Activated CD8-positive, alpha-beta T cell treated with anti-CD3 and anti-CD28 coated beads for 36 hours (primary cell): ENCODE results near the gene HECTD3. TPM values are rescaled to one million over a fixed set of nuclear protein-coding genes. Genes with fewer than 3 reads are reported as not detected.

Experiments used
- ATAC-seq: fragments of 200-7000 bp; cut with Tn5 transposase; one replicate; pipeline ENCODE4 v1.10.0; 2021; ENCODE audit warnings: mild to moderate bottlenecking, moderate library complexity
- CTCF ChIA-PET: fragments of 350-600 bp; sonication (Branson Sonifier 250); formaldehyde crosslinking; loops from one replicate; lab custom pipeline; 2021; ENCODE audit warnings: antibody characterized with exemption; lab: Charles Lee
- POLR2A ChIA-PET: fragments of 350-600 bp; sonication (Branson Sonifier 250); formaldehyde crosslinking; loops from one replicate; lab custom pipeline; 2021; ENCODE audit warnings: antibody characterized with exemption; lab: Charles Lee
- DNase-seq: peaks from one replicate; pipeline ENCODE4 v3.0.0-alpha.2; 2020
- H3K27ac Mint-ChIP-seq: one replicate; pipeline ENCODE4 v1.8.0; 2021; ENCODE audit warnings: mild to moderate bottlenecking, mixed read lengths
- H3K27me3 Mint-ChIP-seq: one replicate; pipeline ENCODE4 v1.8.0; 2021; ENCODE audit warnings: mixed read lengths
- H3K36me3 Mint-ChIP-seq: one replicate; pipeline ENCODE4 v1.8.0; 2021; ENCODE audit warnings: low read depth, mixed read lengths
- H3K4me1 Mint-ChIP-seq: one replicate; pipeline ENCODE4 v1.8.0; 2021; ENCODE audit warnings: low read depth, mixed read lengths
- H3K4me3 Mint-ChIP-seq: one replicate; pipeline ENCODE4 v1.8.0; 2021; ENCODE audit warnings: mild to moderate bottlenecking, moderate library complexity, mixed read lengths
- H3K9me3 Mint-ChIP-seq: one replicate; pipeline ENCODE4 v1.8.0; 2021; ENCODE audit warnings: mixed read lengths
- CTCF ChIP-seq: fragments of 200-600 bp; IDR thresholded peaks from one replicate; pipeline ENCODE4 v1.8.0; 2022; ENCODE audit warnings: antibody characterized with exemption, mild to moderate bottlenecking
- intact Hi-C: fragments of 100-400 bp; cut with micrococcal nuclease; formaldehyde crosslinking; loops from one replicate; pipeline ENCODE4 v1.10.0; 2022
- total RNA-seq, 2 experiments: library from RNA; stranded (reverse); gene quantifications; one replicate each; pipeline ENCODE4 v1.2.3, GENCODE V29; 2021

The HECTD3 gene
- total RNA-seq, 2 experiments from 2014 or later = 16.4 to 16.9 TPM

GRCh38 chr1:45038240-45038639 is 27.1 kb upstream of the HECTD3 start:
- Mint-ChIP-seq H3K4me1 (peaks cover 10% of the 10 kb centered on the region), H3K36me3 (no peaks in the 10 kb centered on the region), H3K4me3 (no peak overlapping the region), H3K27me3 (no peaks in the 10 kb centered on the region), H3K27ac (no peak overlapping the region), H3K9me3 (no peaks in the 10 kb centered on the region)
- POLR2A ChIA-PET = no interaction called here
- CTCF ChIA-PET = interaction anchor here (1.2 kb wide), 1 partner anchor 24 kb away, joined by 3 read pairs; no protein-coding TSS in a partner anchor
- DNase-seq (no peak), ATAC-seq (no peak)
- intact Hi-C loops = no loop called here
- no peak for TF ChIP-seq CTCF

GRCh38 chr1:45037456-45037855 is 26.3 kb upstream of the HECTD3 start:
- no peaks in the 10 kb centered on the region for H3K9me3 Mint-ChIP-seq
- peaks cover 10% of the 10 kb centered on the region for H3K4me1 Mint-ChIP-seq
- ATAC-seq (peak; percentile 89), DNase-seq (peak; percentile 33)
- intact Hi-C loops = no loop called here
- CTCF ChIA-PET = no interaction called here
- no peaks in the 10 kb centered on the region for H3K36me3 Mint-ChIP-seq
- H3K27me3 Mint-ChIP-seq = no peaks in the 10 kb centered on the region
- POLR2A ChIA-PET = no interaction called here
- no peak for TF ChIP-seq CTCF
- no peak overlapping the region for H3K4me3 Mint-ChIP-seq
- no peak overlapping the region for H3K27ac Mint-ChIP-seq

GRCh38 chr1:45035631-45036301 is 24.6 kb upstream of the HECTD3 start:
- Mint-ChIP-seq H3K9me3 (no peaks in the 10 kb centered on the region), H3K36me3 (no peaks in the 10 kb centered on the region), H3K27ac (no peak overlapping the region), H3K4me1 (peaks cover 10% of the 10 kb centered on the region), H3K4me3 (no peak overlapping the region), H3K27me3 (no peaks in the 10 kb centered on the region)
- ATAC-seq (no peak), DNase-seq (no peak)
- POLR2A ChIA-PET = no interaction called here
- TF ChIP-seq CTCF = no peak
- CTCF ChIA-PET = interaction anchor here (2.8 to 3.4 kb wide), 2 partner anchors 16 to 21 kb away, joined by 9 to 20 read pairs; no protein-coding TSS in a partner anchor
- intact Hi-C loops = no loop called here

GRCh38 chr1:45033356-45033755 is 22.2 kb upstream of the HECTD3 start:
- Mint-ChIP-seq H3K27ac (peak overlapping the region; percentile 52), H3K9me3 (no peaks in the 10 kb centered on the region), H3K27me3 (no peaks in the 10 kb centered on the region), H3K4me1 (peaks cover 10% of the 10 kb centered on the region), H3K4me3 (no peak overlapping the region), H3K36me3 (no peaks in the 10 kb centered on the region)
- ChIA-PET CTCF (interaction anchor here (1.5 to 2.8 kb wide), 3 partner anchors 10 to 19 kb away, joined by 5 to 9 read pairs (median 6); no protein-coding TSS in a partner anchor), POLR2A (interaction anchor here (1.2 kb wide), 1 partner anchor 15 kb away, joined by 3 read pairs; no protein-coding TSS in a partner anchor)
- no peak for TF ChIP-seq CTCF
- no peak for DNase-seq
- intact Hi-C loops = no loop called here
- ATAC-seq = peak; percentile 57

- H3K27me3 Mint-ChIP-seq = no peaks in the 10 kb centered on the region
Observed at GRCh38 chr1:45032837-45033236, 21.7 kb upstream of the HECTD3 start.

More at GRCh38 chr1:45032837-45033236, 21.7 kb upstream of the HECTD3 start:
- no peaks in the 10 kb centered on the region for H3K36me3 Mint-ChIP-seq
- CTCF ChIA-PET = interaction anchor here (1.5 to 2.8 kb wide), 2 partner anchors 17 to 18 kb away, joined by 5 to 9 read pairs; no protein-coding TSS in a partner anchor
- TF ChIP-seq CTCF = no peak
- no peak overlapping the region for H3K4me3 Mint-ChIP-seq
- peaks cover 10% of the 10 kb centered on the region for H3K4me1 Mint-ChIP-seq
- intact Hi-C loops = no loop called here
- no peak overlapping the region for H3K27ac Mint-ChIP-seq
- ATAC-seq (no peak), DNase-seq (no peak)
- POLR2A ChIA-PET = interaction anchor here (1.2 kb wide), 1 partner anchor 15 kb away, joined by 3 read pairs; no protein-coding TSS in a partner anchor
- no peaks in the 10 kb centered on the region for H3K9me3 Mint-ChIP-seq
